WTC11 (cell line): ENCODE data around the gene KLK3.

Experiments
- ELF4 ChIP-seq: sonication (generic); formaldehyde crosslinking; IDR thresholded peaks from 2 replicates; pipeline ENCODE4 v1.8.1; 2022; ENCODE audit warnings: low read depth, mild to moderate bottlenecking, moderate library complexity, missing genetic modification reagents
- TF ChIP-seq, protein P1 (sequence below): fragments of 200-600 bp; IDR thresholded peaks from 2 replicates; pipeline ENCODE4 v1.8.0; 2022; ENCODE audit warnings: antibody characterized with exemption
- TF ChIP-seq, protein P2 (sequence below): sonication (generic); formaldehyde crosslinking; IDR thresholded peaks from 2 replicates; pipeline ENCODE4 v1.8.1; 2022; ENCODE audit warnings: low read depth, missing genetic modification reagents, borderline replicate concordance

DNA sequence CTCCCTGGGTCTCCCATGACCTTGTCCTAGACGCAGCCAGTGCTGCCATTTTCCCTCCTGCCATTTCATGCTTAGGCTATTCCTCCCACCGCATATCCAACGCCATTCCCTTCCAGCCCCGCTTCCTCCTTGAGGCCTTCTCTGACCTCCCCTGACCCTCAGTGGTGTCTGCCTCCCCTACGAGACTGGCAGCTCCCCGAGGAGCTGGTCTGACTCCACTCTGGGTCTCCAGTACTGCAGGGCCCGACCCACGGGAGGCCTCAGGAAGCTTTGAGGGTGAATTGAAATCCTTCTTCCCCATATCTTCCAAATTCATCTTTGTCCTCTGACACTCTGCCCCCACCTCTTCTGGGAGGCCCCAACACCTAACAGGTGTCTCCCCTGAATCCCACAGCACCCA, 22.0 kb upstream of the KLK3 start:
- no peak for TF ChIP-seq ELF4
- TF ChIP-seq, protein P1, sequence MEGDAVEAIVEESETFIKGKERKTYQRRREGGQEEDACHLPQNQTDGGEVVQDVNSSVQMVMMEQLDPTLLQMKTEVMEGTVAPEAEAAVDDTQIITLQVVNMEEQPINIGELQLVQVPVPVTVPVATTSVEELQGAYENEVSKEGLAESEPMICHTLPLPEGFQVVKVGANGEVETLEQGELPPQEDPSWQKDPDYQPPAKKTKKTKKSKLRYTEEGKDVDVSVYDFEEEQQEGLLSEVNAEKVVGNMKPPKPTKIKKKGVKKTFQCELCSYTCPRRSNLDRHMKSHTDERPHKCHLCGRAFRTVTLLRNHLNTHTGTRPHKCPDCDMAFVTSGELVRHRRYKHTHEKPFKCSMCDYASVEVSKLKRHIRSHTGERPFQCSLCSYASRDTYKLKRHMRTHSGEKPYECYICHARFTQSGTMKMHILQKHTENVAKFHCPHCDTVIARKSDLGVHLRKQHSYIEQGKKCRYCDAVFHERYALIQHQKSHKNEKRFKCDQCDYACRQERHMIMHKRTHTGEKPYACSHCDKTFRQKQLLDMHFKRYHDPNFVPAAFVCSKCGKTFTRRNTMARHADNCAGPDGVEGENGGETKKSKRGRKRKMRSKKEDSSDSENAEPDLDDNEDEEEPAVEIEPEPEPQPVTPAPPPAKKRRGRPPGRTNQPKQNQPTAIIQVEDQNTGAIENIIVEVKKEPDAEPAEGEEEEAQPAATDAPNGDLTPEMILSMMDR: no peak
- TF ChIP-seq, protein P2, sequence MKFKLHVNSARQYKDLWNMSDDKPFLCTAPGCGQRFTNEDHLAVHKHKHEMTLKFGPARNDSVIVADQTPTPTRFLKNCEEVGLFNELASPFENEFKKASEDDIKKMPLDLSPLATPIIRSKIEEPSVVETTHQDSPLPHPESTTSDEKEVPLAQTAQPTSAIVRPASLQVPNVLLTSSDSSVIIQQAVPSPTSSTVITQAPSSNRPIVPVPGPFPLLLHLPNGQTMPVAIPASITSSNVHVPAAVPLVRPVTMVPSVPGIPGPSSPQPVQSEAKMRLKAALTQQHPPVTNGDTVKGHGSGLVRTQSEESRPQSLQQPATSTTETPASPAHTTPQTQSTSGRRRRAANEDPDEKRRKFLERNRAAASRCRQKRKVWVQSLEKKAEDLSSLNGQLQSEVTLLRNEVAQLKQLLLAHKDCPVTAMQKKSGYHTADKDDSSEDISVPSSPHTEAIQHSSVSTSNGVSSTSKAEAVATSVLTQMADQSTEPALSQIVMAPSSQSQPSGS (CRISPR knock-in tag): no peak
